NCI-H524 treated with DMSO at 0.1 percent for 48 hours (cell line): ENCODE results near the gene SOST.

ENCODE experiments used
- DNase-seq: peaks from one replicate; lab custom pipeline; 2025; lab: John Stamatoyannopoulos, UW

Gene SOST

DNA sequence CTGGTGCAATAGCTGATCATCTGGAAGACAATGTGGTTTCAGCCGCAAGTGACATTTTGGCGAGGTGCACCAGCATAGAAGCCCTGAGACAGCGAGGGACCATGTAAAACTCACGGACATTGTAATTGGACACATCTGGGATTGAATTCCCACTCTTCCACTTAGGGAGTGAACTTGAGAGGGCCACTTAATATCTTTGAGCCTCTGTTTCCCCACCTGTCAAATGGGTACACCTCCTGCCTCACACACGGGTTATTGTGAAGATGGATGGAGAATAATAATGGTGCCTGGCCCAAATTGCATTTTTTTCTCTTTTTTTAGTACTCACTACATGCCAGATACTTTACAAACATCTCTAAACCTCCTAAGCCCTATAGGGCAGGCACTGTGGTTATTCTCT, 51.4 kb downstream of the SOST start:
- no peak for DNase-seq

DNA sequence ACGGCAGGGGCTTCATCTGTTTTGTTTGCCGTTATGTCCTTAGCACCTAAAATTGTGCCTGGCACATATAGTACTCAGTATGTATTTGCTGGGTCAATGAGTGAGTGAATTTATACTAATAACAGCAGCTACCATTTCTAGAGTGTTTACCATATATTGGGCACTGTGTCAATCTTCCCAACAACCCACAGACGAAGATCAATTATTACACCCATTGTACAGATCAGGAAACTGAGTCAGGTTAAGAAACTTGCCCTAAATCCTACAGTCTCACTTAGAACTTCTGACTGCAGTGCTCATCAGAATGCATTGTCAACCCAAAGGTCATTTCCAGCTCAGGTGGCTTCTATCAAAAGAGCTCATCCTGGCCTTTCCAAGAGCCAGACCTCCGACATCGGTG, 52.4 kb downstream of the SOST start:
- no peak for DNase-seq
